Liver (tissue), 3 donors: ENCODE results near the gene CDC42BPA.

Experiments
- GABPA ChIP-seq, 2 donors: IDR thresholded peaks in 1 of 2; conservative IDR thresholded peaks in 1 of 2; 2 replicates each; pipeline ENCODE4 v1.6.1; 2016; ENCODE audit warnings: antibody characterized with exemption in 2 of 2, mild to moderate bottlenecking in 1 of 2, moderate library complexity in 1 of 2
- JUND ChIP-seq, 2 donors: IDR thresholded peaks; 2 replicates each; pipeline ENCODE4 v1.6.1; 2016; ENCODE audit warnings: antibody characterized with exemption in 2 of 2
- RXRA ChIP-seq, 2 donors: IDR thresholded peaks; 2 replicates each; pipeline ENCODE4 v1.6.1; 2017 to 2018; ENCODE audit warnings: antibody characterized with exemption in 2 of 2, mild to moderate bottlenecking in 1 of 2
- SP1 ChIP-seq: IDR thresholded peaks from 2 replicates; pipeline ENCODE4 v1.6.1; 2018; ENCODE audit warnings: antibody characterized with exemption, mild to moderate bottlenecking
- TAF1 ChIP-seq: conservative IDR thresholded peaks from 2 replicates; pipeline ENCODE4 v1.6.1; 2016; ENCODE audit warnings: antibody characterized with exemption, mild to moderate bottlenecking
- YY1 ChIP-seq: IDR thresholded peaks from 2 replicates; pipeline ENCODE4 v1.6.1; 2016; ENCODE audit warnings: antibody characterized with exemption, mild to moderate bottlenecking
- TF ChIP-seq, protein P1 (sequence below): fragments of 150-350 bp; IDR thresholded peaks from 2 replicates; pipeline ENCODE4 v1.5.1; 2017; ENCODE audit warnings: improper control_type of control experiment, low read depth, low read length; ENCODE audit not compliant: missing input control
- TF ChIP-seq, protein P2 (sequence below): IDR thresholded peaks from 2 replicates; pipeline ENCODE4 v1.6.1; 2016; ENCODE audit warnings: antibody characterized with exemption
- TF ChIP-seq, protein P3 (sequence below): IDR thresholded peaks from 2 replicates; pipeline ENCODE4 v1.6.1; 2016; ENCODE audit warnings: antibody characterized with exemption
- donor health status: healthy.
- donor health status: healthy.

DNA sequence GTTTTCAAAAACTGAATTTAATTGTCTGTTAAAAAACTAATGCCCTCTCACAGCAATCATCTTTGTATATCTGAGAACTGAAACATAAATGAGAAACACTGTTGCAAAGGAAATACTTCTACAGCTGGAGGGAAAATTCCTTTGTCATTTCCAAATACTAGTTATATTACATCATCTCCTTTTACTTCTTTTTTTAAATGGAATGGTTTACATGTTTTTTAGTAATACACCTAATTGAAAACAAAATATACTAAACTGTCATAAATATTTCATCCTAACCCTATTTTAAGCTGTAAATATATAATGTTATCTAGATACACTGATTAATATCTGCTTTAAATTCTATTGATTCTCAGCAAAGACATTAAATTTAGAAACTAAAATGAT is 19.1 kb downstream of the CDC42BPA start:
- no peak for TF ChIP-seq JUND (IDR thresholded peaks at IDR 0.05)
- TF ChIP-seq, protein P1, sequence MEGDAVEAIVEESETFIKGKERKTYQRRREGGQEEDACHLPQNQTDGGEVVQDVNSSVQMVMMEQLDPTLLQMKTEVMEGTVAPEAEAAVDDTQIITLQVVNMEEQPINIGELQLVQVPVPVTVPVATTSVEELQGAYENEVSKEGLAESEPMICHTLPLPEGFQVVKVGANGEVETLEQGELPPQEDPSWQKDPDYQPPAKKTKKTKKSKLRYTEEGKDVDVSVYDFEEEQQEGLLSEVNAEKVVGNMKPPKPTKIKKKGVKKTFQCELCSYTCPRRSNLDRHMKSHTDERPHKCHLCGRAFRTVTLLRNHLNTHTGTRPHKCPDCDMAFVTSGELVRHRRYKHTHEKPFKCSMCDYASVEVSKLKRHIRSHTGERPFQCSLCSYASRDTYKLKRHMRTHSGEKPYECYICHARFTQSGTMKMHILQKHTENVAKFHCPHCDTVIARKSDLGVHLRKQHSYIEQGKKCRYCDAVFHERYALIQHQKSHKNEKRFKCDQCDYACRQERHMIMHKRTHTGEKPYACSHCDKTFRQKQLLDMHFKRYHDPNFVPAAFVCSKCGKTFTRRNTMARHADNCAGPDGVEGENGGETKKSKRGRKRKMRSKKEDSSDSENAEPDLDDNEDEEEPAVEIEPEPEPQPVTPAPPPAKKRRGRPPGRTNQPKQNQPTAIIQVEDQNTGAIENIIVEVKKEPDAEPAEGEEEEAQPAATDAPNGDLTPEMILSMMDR = no peak
- TF ChIP-seq YY1 = no peak
- TF ChIP-seq, protein P2, sequence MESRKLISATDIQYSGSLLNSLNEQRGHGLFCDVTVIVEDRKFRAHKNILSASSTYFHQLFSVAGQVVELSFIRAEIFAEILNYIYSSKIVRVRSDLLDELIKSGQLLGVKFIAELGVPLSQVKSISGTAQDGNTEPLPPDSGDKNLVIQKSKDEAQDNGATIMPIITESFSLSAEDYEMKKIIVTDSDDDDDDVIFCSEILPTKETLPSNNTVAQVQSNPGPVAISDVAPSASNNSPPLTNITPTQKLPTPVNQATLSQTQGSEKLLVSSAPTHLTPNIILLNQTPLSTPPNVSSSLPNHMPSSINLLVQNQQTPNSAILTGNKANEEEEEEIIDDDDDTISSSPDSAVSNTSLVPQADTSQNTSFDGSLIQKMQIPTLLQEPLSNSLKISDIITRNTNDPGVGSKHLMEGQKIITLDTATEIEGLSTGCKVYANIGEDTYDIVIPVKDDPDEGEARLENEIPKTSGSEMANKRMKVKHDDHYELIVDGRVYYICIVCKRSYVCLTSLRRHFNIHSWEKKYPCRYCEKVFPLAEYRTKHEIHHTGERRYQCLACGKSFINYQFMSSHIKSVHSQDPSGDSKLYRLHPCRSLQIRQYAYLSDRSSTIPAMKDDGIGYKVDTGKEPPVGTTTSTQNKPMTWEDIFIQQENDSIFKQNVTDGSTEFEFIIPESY = no peak
- TF ChIP-seq, protein P3, sequence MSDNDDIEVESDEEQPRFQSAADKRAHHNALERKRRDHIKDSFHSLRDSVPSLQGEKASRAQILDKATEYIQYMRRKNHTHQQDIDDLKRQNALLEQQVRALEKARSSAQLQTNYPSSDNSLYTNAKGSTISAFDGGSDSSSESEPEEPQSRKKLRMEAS = no peak
- TF ChIP-seq TAF1 = no peak
- no peak for TF ChIP-seq GABPA (IDR thresholded peaks at IDR 0.05 in 1 of 2, conservative IDR thresholded peaks at IDR 0.05 in 1 of 2)
- TF ChIP-seq RXRA (IDR thresholded peaks at IDR 0.05) = no peak
- TF ChIP-seq SP1 = no peak
